Hematopoietic multipotent progenitor cell (in vitro differentiated cells): ENCODE measurements around the gene ST7. TPM values are rescaled to one million over a fixed set of nuclear protein-coding genes. Genes with fewer than 3 reads are reported as not detected.

Experiments
- DNase-seq, 3 donors: peaks; one replicate each; pipeline ENCODE4 v3.0.0-alpha.2; 2011 to 2015; ENCODE audit warnings: low read depth in 2 of 3, low spot score in 2 of 3
- total RNA-seq: library from RNA; depleted of rRNA; stranded (reverse); fragments of >200 nt; gene quantifications from one replicate; pipeline ENCODE4 v1.2.3, GENCODE V29; 2012

Gene ST7
- total RNA-seq, 1 donor = 21.3 TPM

DNA sequence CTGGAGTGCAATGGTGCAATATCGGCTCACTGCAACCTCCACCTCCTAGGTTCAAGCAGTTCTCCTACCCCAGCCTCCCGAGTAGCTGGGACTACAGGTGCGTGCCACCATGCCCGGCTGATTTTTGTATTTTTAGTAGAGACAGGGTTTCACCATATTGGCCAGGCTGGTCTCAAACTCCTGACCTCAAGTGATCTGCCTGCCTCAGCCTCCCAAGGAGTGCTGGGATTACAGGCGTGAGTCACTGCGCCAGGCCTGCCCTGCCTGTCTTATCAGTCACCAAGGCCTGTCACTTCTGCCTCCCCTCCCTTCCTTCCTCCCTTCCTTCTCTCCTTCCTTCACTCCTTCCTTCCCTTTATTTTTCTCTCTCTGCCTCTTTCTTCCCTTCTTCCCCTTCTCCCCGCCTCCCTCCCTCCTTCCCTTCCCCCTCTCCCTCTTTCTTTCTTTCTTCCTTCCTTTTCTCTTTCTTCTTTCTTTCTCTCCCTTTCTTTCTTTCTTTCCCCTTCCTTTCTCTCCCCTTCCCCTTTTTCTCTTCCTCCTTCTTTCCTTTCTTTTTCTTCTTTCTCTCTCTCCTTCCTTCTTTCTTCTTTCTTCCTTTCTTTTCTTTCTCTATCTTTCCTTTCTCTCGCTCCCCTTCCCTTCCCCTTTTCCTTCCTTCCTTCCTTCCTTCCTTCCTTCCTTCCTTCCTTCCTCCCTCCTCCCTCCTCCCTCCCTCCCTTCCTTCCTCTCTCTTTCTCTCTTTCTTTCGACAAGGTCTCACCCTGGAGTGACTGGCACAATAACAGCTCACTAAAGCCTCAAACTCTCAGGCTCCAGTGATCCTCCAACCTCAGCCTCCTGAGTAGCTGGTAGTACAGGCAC lies 3.1 kb upstream of the ST7 start:
- DNase-seq = peak in 1 of 3 donors; percentile 43

GRCh38 chr7:116950889-116951351 lies 2.4 kb upstream of the ST7 start:
- DNase-seq = peak in 1 of 3 donors; percentile 59

GRCh38 chr7:116951366-116952292 lies 1.7 kb upstream of the ST7 start:
- DNase-seq = no peak

DNA sequence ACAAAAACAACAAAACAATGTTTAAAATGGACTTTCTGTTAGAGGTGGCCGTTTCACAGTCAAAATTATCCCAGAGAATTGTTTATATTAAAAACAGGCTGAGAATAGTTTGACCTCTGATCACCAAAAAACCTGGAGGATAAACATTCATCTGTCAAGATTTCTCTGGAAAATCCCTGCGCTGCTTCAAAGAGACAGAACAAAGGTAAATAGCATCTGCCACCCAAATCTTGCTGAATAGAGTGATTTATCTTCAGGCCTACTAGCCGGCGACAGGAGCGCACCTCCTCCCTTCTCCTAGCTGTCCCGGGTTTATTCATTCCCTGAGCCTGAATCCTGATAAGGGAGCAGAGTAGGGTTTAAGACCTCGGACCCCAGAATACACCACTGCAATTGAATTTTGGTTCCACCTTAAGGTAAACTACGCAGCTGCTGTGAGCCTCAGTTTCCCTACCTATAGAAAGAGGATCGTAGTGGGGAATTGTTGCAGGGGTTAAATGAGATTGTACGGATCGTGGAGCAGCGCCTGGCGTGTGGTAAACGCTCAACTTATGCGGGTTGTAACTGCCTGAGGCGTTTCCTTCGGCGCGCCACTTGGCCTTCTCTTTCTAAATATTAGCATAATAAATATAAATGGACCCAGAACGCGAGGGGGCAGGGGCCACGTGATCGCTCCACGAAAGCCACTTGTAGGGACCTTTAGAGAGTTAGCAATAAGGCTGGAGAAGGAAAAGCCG lies 498 bp upstream of the ST7 start:
- DNase-seq = peak in 2 of 3 donors; percentile 44 to 73

GRCh38 chr7:116953906-116954838 lies 871 bp downstream of the ST7 start:
- DNase-seq = peak; percentile 19 to 65 (median 56)

DNA sequence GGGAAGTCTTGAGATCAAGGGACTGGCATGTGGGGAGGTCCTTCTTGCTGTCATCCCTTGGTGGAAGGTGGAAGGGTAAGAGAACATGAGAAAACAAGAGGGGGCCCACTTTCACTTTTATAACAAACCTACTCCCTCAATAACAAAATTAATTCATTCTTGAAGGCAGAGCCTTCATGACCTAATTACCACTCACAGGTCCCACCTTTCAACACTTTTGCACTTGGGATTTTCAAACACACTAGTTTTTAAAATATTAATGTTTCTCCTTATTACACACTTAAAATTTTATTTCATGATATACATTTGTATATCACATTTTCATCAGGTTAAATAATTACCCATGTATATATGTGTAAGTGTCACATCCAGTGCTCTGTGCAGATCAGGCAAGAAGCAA lies 2.0 kb downstream of the ST7 start:
- no peak for DNase-seq

DNA sequence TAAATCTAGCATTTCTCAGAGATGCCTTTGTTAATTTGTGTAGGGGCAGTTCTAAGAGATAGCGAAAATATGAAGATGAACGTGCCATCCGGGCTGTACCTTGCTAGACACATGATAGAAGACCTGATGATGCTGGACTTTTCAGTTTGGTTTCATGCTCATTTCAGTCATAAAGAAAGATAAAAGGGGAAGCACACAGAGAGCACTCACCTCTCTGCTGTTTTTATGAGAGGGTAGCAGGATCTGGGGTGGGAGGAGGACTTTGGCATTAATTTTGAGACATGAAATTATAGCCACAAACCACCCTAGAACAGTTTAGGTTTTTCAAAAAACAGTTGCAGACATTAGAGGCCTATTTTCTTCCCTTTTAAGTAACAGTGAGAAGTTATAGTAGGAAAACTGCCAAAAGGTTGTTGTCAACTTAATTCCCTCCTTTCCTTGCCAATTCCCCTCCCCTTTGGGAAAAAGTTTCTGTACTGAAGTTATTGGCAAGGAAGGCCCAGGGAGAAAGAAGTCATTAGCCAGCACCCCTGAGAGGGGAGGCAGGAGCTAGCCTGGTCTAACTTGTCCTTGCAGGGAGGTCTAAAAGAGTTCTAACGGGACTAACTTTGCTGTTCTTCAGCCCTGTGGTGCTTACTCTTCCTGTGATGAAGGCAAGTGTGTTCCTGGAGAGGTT lies 2.6 kb downstream of the ST7 start:
- peak in 1 of 3 donors; percentile 33 for DNase-seq

GRCh38 chr7:116956477-116956804 lies 3.1 kb downstream of the ST7 start:
- DNase-seq = no peak

- DNase-seq = no peak
Measured at GRCh38 chr7:116957874-116958273, 4.6 kb downstream of the ST7 start.

- peak in 1 of 3 donors; percentile 35 for DNase-seq
Measured at GRCh38 chr7:116961966-116962673, 8.8 kb downstream of the ST7 start.

DNA sequence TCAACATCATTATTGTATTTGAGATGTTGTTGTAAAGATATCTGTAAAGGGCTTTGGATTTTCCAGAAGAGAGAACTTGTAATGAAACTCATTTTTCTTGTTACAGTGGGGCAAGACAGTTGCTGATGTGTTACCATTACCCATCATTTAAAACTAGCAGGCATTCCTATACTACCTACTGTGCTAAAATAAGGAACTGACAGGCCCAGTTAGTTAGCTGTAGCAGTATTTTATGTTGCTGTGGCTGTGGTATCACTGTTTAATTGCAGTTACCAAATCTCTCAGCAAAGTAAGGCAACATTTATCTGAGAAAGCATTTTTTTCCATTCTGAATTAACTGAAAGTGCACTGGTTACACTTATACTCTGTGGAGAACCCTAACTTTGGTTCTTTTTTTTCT lies 9.9 kb downstream of the ST7 start:
- DNase-seq = peak in 1 of 3 donors; percentile 22

- no peak for DNase-seq
Measured at GRCh38 chr7:116966601-116967000, 13.3 kb downstream of the ST7 start.

DNA sequence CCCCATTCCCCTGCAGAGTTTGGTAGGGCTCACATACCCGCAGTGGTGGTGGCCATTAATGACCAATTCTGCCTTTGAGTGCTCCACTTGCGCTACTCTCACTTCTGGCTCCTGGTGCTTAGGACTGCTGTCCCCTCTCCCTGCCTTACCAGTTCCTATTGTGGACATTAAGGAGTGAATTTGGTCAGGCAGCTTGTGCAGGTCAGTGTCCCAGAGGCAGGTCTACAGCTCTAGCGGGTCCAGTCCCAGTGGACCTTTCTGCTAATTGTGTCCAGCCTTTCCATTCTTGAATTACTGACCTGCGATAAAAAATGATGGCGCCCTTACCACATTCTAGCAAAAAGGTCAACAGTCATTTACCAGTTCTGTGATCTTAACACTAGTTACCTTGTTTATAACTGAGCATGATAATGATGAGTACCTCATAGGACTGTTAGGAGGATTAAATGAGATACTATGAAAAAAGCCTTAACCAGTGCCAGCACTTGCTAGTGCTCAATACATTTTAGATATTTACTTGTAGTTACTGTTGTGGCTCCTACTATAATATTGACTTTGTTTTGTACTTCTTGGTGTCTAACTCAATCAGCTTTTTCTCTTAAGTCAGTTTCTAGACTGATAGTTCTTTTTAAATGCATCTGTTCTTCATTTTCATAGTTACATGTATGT lies 14.1 kb downstream of the ST7 start:
- DNase-seq = no peak

GRCh38 chr7:116967983-116968382 lies 14.7 kb downstream of the ST7 start:
- no peak for DNase-seq

GRCh38 chr7:116968631-116969030 lies 15.3 kb downstream of the ST7 start:
- DNase-seq = no peak

- no peak for DNase-seq
Measured at GRCh38 chr7:116969371-116969902, 16.1 kb downstream of the ST7 start.

DNA sequence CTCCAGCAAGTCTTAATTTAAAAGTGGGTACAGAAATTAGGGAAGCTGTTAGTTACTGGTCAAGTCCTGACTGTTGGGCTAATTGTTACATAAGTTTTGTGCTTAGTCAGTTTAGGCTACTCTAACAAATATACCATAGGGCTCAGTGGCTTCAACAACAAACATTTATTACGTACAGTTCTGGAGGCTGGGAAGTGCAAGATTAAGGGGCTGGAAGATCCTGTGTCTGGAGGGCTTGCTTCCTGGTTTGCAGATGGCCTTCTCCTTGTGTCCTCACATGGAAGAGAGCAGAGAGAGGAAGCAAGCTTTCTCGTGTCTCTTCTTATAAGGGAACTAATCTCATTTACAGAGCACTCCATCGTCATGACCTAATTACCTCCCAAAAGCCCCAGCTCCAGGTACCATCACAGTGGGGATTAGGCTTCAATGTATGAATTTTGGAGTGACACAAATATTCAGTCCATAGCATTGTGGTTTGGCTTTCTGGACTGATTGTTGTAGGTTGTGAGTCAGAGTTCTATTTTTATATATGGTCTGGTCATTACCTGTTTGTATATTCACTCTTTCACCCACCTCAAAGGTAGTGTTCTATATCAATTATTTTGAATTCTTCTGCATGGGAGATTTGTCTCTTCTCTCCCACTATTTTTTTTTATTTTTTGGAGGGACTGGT lies 17.1 kb downstream of the ST7 start:
- DNase-seq = no peak
